ENCODE results near the gene BMP4.

DNA sequence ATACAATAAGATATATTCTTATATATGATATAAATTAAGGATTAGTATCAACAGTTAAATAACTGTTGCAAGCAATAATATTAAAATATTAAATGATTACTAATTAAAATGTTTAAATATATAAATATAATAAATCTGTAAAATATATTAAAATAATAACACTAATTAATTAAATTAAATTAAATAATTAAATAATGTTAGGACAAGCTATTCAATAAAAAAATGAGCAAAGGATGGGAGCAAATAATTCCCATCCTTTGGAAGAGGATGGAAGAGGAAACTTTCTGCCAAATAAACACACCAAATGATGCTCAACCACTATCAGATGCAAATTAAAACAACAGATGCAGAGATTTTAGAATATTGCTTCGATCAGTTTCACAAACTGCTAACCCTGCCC lies 39.4 kb upstream of the BMP4 start:
- TF ChIP-seq, protein P1, sequence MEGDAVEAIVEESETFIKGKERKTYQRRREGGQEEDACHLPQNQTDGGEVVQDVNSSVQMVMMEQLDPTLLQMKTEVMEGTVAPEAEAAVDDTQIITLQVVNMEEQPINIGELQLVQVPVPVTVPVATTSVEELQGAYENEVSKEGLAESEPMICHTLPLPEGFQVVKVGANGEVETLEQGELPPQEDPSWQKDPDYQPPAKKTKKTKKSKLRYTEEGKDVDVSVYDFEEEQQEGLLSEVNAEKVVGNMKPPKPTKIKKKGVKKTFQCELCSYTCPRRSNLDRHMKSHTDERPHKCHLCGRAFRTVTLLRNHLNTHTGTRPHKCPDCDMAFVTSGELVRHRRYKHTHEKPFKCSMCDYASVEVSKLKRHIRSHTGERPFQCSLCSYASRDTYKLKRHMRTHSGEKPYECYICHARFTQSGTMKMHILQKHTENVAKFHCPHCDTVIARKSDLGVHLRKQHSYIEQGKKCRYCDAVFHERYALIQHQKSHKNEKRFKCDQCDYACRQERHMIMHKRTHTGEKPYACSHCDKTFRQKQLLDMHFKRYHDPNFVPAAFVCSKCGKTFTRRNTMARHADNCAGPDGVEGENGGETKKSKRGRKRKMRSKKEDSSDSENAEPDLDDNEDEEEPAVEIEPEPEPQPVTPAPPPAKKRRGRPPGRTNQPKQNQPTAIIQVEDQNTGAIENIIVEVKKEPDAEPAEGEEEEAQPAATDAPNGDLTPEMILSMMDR (IDR thresholded peaks at IDR 0.05 in 8 of 11, conservative IDR thresholded peaks at IDR 0.05 in 3 of 11): no peak
- no peak for TF ChIP-seq POLR2A (IDR thresholded peaks at IDR 0.05)
